Endothelial cell of umbilical vein (primary cell): Measurements from ENCODE around the gene PTPN14. TPM values are rescaled to one million over a fixed set of nuclear protein-coding genes. Genes with fewer than 3 reads are reported as not detected.

Source experiments
- BruUV-seq: library from RNA; stranded (reverse); fragments of 400-500 nt; replicated peaks from 2 replicates; lab custom pipeline; 2021; lab: Mats Ljungman, UMichigan
- CTCF ChIA-PET: fragments of 300-600, 350-600 bp; sonication (Branson Sonifier 250); formaldehyde crosslinking; loops from one replicate; lab custom pipeline; 2021; ENCODE audit warnings: antibody characterized with exemption, inconsistent platforms; lab: Charles Lee
- POLR2A ChIA-PET: fragments of 300-600, 350-600 bp; sonication (Branson Sonifier 250); formaldehyde crosslinking; loops from one replicate; lab custom pipeline; 2021; ENCODE audit warnings: antibody characterized with exemption, inconsistent platforms; lab: Charles Lee
- DNase-seq: peaks from one replicate; pipeline ENCODE4 v3.0.0-alpha.2; 2011; ENCODE audit warnings: low read depth, low spot score
- FAIRE-seq: peaks from 2 replicates; lab custom pipeline; 2011; peaks lifted over from hg19 to GRCh38; lab: Jason Lieb, UNC
- H2AFZ ChIP-seq: 2 replicates; pipeline ENCODE4 v1.6.0; 2012; ENCODE audit warnings: low read depth, low read length, control low read depth, inconsistent platforms
- H3K27ac ChIP-seq: 2 replicates; pipeline ENCODE4 v1.5.1; 2011; ENCODE audit warnings: low read depth, mild to moderate bottlenecking, control low read depth, low read length, moderate library complexity; ENCODE audit not compliant: insufficient read depth
- H3K27me3 ChIP-seq, 2 experiments: 2 replicates each; pipeline versions ENCODE4 v1.6.0 to v1.6.1; 2011; ENCODE audit warnings: low read length in 2 of 2, mixed read lengths in 1 of 2; ENCODE audit not compliant: control insufficient read depth in 2 of 2, insufficient read depth in 2 of 2
- H3K36me3 ChIP-seq, 2 experiments: 2 replicates in 1 of 2; 3 replicates in 1 of 2; pipeline ENCODE4 v1.5.1; 2011; ENCODE audit warnings: low read length in 2 of 2, mild to moderate bottlenecking in 1 of 2, moderate library complexity in 1 of 2; ENCODE audit not compliant: control insufficient read depth in 2 of 2, insufficient read depth in 2 of 2; ENCODE audit errors: extremely low read depth in 1 of 2
- H3K4me1 ChIP-seq: 3 replicates; pipeline ENCODE4 v1.5.1; 2011; ENCODE audit warnings: mild to moderate bottlenecking, low read length; ENCODE audit not compliant: control insufficient read depth, insufficient read depth; ENCODE audit errors: extremely low read depth
- H3K4me2 ChIP-seq: 2 replicates; pipeline ENCODE4 v1.6.1; 2011; ENCODE audit warnings: low read length, control low read depth, mixed read lengths; ENCODE audit not compliant: insufficient read depth
- H3K4me3 ChIP-seq, 3 experiments: fragments of 200-600 bp in 1 of 3; sonication (generic), shearing (Covaris generic) in 1 of 3; replicated peaks in 1 of 3; 2 replicates each; pipeline ENCODE4 v1.5.1; 2011 to 2016; ENCODE audit warnings: control low read depth in 3 of 3, low read length in 3 of 3, mild to moderate bottlenecking in 2 of 3, inconsistent platforms in 1 of 3, low read depth in 1 of 3, moderate library complexity in 1 of 3; ENCODE audit not compliant: insufficient read depth in 1 of 3
- H3K79me2 ChIP-seq: 2 replicates; pipeline ENCODE4 v1.6.0; 2012; ENCODE audit warnings: low read length, inconsistent platforms; ENCODE audit not compliant: control insufficient read depth, insufficient read depth
- H3K9ac ChIP-seq: replicated peaks from 2 replicates; pipeline ENCODE3; 2011; ENCODE audit warnings: low read length, control low read depth; ENCODE audit not compliant: insufficient read depth; ENCODE audit errors: extremely low read depth
- H3K9me1 ChIP-seq: replicated peaks from 3 replicates; pipeline ENCODE4 v1.6.0; 2011; ENCODE audit warnings: mild to moderate bottlenecking, low read length; ENCODE audit not compliant: control insufficient read depth, insufficient read depth; ENCODE audit errors: extremely low read depth
- H3K9me3 ChIP-seq: replicated peaks from 2 replicates; pipeline ENCODE4 v1.5.1; 2012; ENCODE audit warnings: low read length, inconsistent platforms; ENCODE audit not compliant: control insufficient read depth, insufficient read depth
- H4K20me1 ChIP-seq: replicated peaks from 2 replicates; pipeline ENCODE3; 2011; ENCODE audit warnings: mild to moderate bottlenecking, low read length; ENCODE audit not compliant: control insufficient read depth, insufficient read depth; ENCODE audit errors: extremely low read depth
- CTCF ChIP-seq, 2 donors: IDR thresholded peaks; 1 replicate in 1 of 2; 2 replicates in 1 of 2; pipeline ENCODE4 v1.5.1; 2011; ENCODE audit warnings: low read length in 2 of 2, mild to moderate bottlenecking in 2 of 2, moderate library complexity in 2 of 2, control low read depth in 1 of 2, inconsistent platforms in 1 of 2, low read depth in 1 of 2; ENCODE audit not compliant: insufficient read depth in 1 of 2; ENCODE audit errors: extremely low read depth in 1 of 2
- EZH2 ChIP-seq: IDR thresholded peaks from 2 replicates; pipeline ENCODE4 v1.6.1; 2012; ENCODE audit warnings: borderline replicate concordance, low read depth, mild to moderate bottlenecking, moderate library complexity, low read length, inconsistent platforms; ENCODE audit not compliant: severe bottlenecking
- FOS ChIP-seq: IDR thresholded peaks from 2 replicates; pipeline ENCODE4 v1.6.1; 2011; ENCODE audit warnings: mild to moderate bottlenecking, low read length, moderate library complexity, borderline replicate concordance; ENCODE audit not compliant: insufficient read depth
- GATA2 ChIP-seq: IDR thresholded peaks from 2 replicates; pipeline ENCODE4 v1.7.0; 2011; ENCODE audit warnings: low read depth, mild to moderate bottlenecking, moderate library complexity, mixed read lengths, low read length; ENCODE audit not compliant: insufficient read length, insufficient read depth
- JUN ChIP-seq: IDR thresholded peaks from 2 replicates; pipeline ENCODE4 v1.6.1; 2011; ENCODE audit warnings: borderline replicate concordance, low read depth; ENCODE audit not compliant: insufficient read length, insufficient read depth
- MAX ChIP-seq: IDR thresholded peaks from 2 replicates; pipeline ENCODE4 v1.6.1; 2011; ENCODE audit not compliant: insufficient read depth, insufficient read length
- MYC ChIP-seq: IDR thresholded peaks from one replicate; pipeline ENCODE4 v1.6.1; 2011; ENCODE audit warnings: mild to moderate bottlenecking, low read depth, low read length
- POLR2A ChIP-seq: IDR thresholded peaks from 2 replicates; pipeline ENCODE4 v1.6.1; 2012; ENCODE audit warnings: low read depth, mild to moderate bottlenecking, control low read depth, low read length
- POLR2AphosphoS5 ChIP-seq: IDR thresholded peaks from 2 replicates; pipeline ENCODE4 v1.6.1; 2012; ENCODE audit warnings: low read depth, mild to moderate bottlenecking, control low read depth, low read length, moderate library complexity; ENCODE audit not compliant: insufficient read depth
- dilution Hi-C: fragments of 300-500 bp; cut with MboI; formaldehyde crosslinking; loops from one replicate; pipeline ENCODE4 v1.15.0; 2019; ENCODE audit warnings: low sequenced_read_pairs; ENCODE audit not compliant: extremely low pct_ligation_motif_present
- intact Hi-C: fragments of 100-400 bp; cut with micrococcal nuclease; formaldehyde crosslinking; loops from one replicate; pipeline ENCODE4 v1.10.0; 2022
- polyA plus RNA-seq, 4 experiments: library from polyadenylated mRNA; depleted of rRNA in 3 of 4; stranded (reverse) in 3 of 4; unstranded in 1 of 4; fragments of >200 nt; gene quantifications; 2 replicates each; pipeline versions ENCODE4 v1.2.1 to v1.2.3, GENCODE V29; 2011 to 2012; ENCODE audit warnings: missing spikeins in 1 of 4
- total RNA-seq: library from RNA; stranded (reverse); gene quantifications from 2 replicates; pipeline ENCODE4 v1.2.3, GENCODE V29; 2021

PTPN14 gene
- total and polyA plus RNA-seq, 2 donors (not counting 3 experiments of a cell fraction or from before 2014, with no cell fraction given) = 18.5 to 93.0 TPM

- no peaks in the 10 kb centered on the region for H3K9me1 ChIP-seq
- CTCF ChIA-PET = no interaction called here
- dilution Hi-C loops (no loop called here), intact Hi-C loops (no loop called here)
- POLR2A ChIA-PET = no interaction called here
- peaks cover 9% of the 10 kb centered on the region for H4K20me1 ChIP-seq
- H3K9me3 ChIP-seq = no peaks in the 10 kb centered on the region
- no peak overlapping the region for H3K4me2 ChIP-seq
- DNase-seq = no peak
- peaks cover 98% of the 10 kb centered on the region for H3K79me2 ChIP-seq
- H3K4me3 ChIP-seq = no peak overlapping the region
- no peak for TF ChIP-seq POLR2AphosphoS5
- no peak for FAIRE-seq
- no peak overlapping the region for H3K27ac ChIP-seq
- no peaks in the 10 kb centered on the region for H3K36me3 ChIP-seq
- no peaks in the 10 kb centered on the region for H3K27me3 ChIP-seq
- H2AFZ ChIP-seq = no peak overlapping the region
- peaks cover 24% of the 10 kb centered on the region for H3K4me1 ChIP-seq
- no peak overlapping the region for H3K9ac ChIP-seq
- BruUV-seq = no TSS peak
Observed at GRCh38 chr1:214513394-214513793, 38.0 kb downstream of the PTPN14 start.

GRCh38 chr1:214511639-214511998 lies 39.8 kb downstream of the PTPN14 start:
- dilution Hi-C loops (no loop called here), intact Hi-C loops (no loop called here)
- ChIA-PET POLR2A (no interaction called here), CTCF (no interaction called here)
- no peaks in the 10 kb centered on the region for H3K36me3 ChIP-seq
- no peak overlapping the region for H3K9ac ChIP-seq
- no peaks in the 10 kb centered on the region for H3K27me3 ChIP-seq
- FAIRE-seq (no peak), DNase-seq (peak; percentile 63)
- no TSS peak for BruUV-seq
- no peaks in the 10 kb centered on the region for H3K9me3 ChIP-seq
- peaks cover 97% of the 10 kb centered on the region for H3K79me2 ChIP-seq
- H4K20me1 ChIP-seq = peaks cover 9% of the 10 kb centered on the region
- no peaks in the 10 kb centered on the region for H3K9me1 ChIP-seq
- no peak overlapping the region for H3K4me3 ChIP-seq
- no peak for TF ChIP-seq POLR2A
- TF ChIP-seq FOS = no peak
- TF ChIP-seq JUN = no peak
- TF ChIP-seq MYC = no peak
- TF ChIP-seq GATA2 = no peak
- no peak for TF ChIP-seq CTCF (IDR thresholded peaks at IDR 0.05; ENCODE audit: extremely low read depth in 1 of 2, insufficient read depth in 1 of 2, low read depth in 1 of 2, low read length in 2 of 2)
- TF ChIP-seq POLR2AphosphoS5 = no peak
- TF ChIP-seq EZH2 = no peak
- no peak for TF ChIP-seq MAX
- no peak overlapping the region for H3K27ac ChIP-seq
- no peak overlapping the region for H2AFZ ChIP-seq
- H3K4me1 ChIP-seq = peaks cover 23% of the 10 kb centered on the region
- no peak overlapping the region for H3K4me2 ChIP-seq
